Measurements from ENCODE around the gene KRTAP5-9.

DNA sequence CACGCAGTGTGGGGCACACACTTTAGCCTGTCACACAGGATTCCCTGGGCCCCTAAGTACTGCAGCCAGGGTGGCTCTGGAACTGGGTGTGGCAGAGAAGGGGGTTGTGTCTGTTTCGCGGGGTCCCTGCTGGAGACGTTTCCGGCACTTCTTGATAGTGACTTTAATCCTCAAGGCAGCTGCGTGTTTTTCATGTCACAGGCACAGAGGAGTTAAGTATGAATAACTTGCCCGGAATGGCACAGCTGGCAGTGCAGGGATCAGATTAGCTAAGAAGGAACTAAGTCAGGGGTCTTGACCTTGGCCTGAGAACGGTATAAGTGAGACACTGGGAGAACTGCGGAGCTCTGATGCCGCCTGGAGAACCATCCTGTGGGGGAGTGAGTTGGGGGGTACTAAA, 28.7 kb upstream of the KRTAP5-9 start:
- TF ChIP-seq, protein P1, sequence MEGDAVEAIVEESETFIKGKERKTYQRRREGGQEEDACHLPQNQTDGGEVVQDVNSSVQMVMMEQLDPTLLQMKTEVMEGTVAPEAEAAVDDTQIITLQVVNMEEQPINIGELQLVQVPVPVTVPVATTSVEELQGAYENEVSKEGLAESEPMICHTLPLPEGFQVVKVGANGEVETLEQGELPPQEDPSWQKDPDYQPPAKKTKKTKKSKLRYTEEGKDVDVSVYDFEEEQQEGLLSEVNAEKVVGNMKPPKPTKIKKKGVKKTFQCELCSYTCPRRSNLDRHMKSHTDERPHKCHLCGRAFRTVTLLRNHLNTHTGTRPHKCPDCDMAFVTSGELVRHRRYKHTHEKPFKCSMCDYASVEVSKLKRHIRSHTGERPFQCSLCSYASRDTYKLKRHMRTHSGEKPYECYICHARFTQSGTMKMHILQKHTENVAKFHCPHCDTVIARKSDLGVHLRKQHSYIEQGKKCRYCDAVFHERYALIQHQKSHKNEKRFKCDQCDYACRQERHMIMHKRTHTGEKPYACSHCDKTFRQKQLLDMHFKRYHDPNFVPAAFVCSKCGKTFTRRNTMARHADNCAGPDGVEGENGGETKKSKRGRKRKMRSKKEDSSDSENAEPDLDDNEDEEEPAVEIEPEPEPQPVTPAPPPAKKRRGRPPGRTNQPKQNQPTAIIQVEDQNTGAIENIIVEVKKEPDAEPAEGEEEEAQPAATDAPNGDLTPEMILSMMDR (IDR thresholded peaks at IDR 0.05; ENCODE audit: low read depth, low read length, poor library complexity, severe bottlenecking), result no peak
- no peak for TF ChIP-seq EZH2phosphoT487 (IDR thresholded peaks at IDR 0.05; ENCODE audit: borderline replicate concordance, low read length)
